ENCODE data around the gene KCNQ1OT1. TPM values are rescaled to one million over a fixed set of nuclear protein-coding genes. Genes with fewer than 3 reads are reported as not detected.

The KCNQ1OT1 gene
- total and polyA plus RNA-seq, 2 of the 4 experiments (the other 2 are of a cell fraction) = 0.14 to 2.0 TPM

DNA sequence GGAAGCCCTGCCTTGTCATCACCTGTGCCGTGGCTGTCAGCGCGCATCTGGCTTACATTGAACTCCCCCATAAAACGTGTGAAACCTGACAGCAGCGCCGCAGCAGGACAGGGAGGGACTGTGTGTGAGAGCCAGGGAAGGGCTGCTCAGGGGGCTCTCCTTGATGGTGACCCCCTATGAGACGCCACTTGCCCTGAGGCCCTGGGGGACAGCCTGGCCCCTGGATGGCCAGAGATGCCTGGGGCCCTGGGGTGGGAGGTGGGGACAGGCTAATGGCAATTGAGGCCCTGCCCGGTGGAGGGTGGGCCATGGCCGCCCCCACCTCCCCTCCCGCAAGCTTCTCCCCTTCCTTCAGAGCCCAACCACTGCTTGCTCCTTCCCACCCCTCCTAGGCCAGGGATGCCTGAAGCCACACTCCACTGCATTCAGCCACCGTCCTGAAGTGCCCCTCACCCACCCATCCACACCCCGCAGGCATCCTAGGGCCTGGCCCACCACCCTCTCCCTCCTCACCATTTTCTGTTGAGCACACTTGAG is 35.3 kb upstream of the KCNQ1OT1 start:
- 84% methylated on average over 5 of the region's 12 CpGs; no CpG with 5 or more reads in 1 of the 2 experiments for WGBS, 2 experiments (ENCODE audit: extremely low coverage in 2 of 2, insufficient read length in 1 of 2)
- Histone ChIP-seq H3K4ac (ENCODE audit: low read depth, low read length) (no peak overlapping the region), H2BK15ac (ENCODE audit: low read depth, low read length) (no peak overlapping the region), H3K36me3 (ENCODE audit: control insufficient read depth, insufficient read depth, low read length) (no peaks in the 10 kb centered on the region), H2AK5ac (ENCODE audit: low read depth, low read length) (no peak overlapping the region), H2BK20ac (ENCODE audit: low read depth, low read length) (no peak overlapping the region), H3K4me3 (ENCODE audit: insufficient read depth, low read depth, low read length) (no peak overlapping the region), H3K79me1 (ENCODE audit: low read depth in 1 of 2, low read length in 2 of 2) (no peaks in the 10 kb centered on the region), H4K20me1 (ENCODE audit: insufficient read depth, low read length) (no peaks in the 10 kb centered on the region; the same call in 1 of the 2 replicates), H3K4me2 (ENCODE audit: low read depth, low read length) (no peak overlapping the region), H3K27ac (ENCODE audit: insufficient read depth, low read length) (no peak overlapping the region), H3K9me1 (ENCODE audit: insufficient read depth, low read length) (no peaks in the 10 kb centered on the region), H4K91ac (ENCODE audit: insufficient read depth, low read depth, low read length) (no peak overlapping the region), H2AK9ac (replicated peaks; ENCODE audit: low read depth, low read length, poor library complexity) (no peak overlapping the region), H3K56ac (ENCODE audit: extremely low read depth, insufficient read depth, low read length) (no peak overlapping the region), H3K14ac (replicated peaks; ENCODE audit: low read depth, low read length) (no peak overlapping the region), H4K5ac (ENCODE audit: low read depth, low read length) (no peak overlapping the region), H4K8ac (ENCODE audit: low read depth in 2 of 2, low read length in 2 of 2) (no peak overlapping the region), H3K27me3 (ENCODE audit: control insufficient read depth, insufficient read depth, low read length) (peaks cover 3% of the 10 kb centered on the region; the same call in 1 of the 2 replicates), H3K9me3 (ENCODE audit: control insufficient read depth, insufficient read depth, low read length) (no peaks in the 10 kb centered on the region), H3K23ac (ENCODE audit: low read depth, low read length) (no peak overlapping the region), H3K4me1 (ENCODE audit: control insufficient read depth, insufficient read depth, low read length) (peaks cover 1% of the 10 kb centered on the region; the same call in 1 of the 2 replicates), H2BK120ac (ENCODE audit: low read depth, low read length) (no peak overlapping the region), H3K9ac (ENCODE audit: low read depth, low read length) (no peak overlapping the region), H2AFZ (replicated peaks; ENCODE audit: low read length, poor library complexity) (no peak overlapping the region), H2BK5ac (ENCODE audit: low read depth, low read length, poor library complexity, severe bottlenecking) (no peak overlapping the region), H3K18ac (ENCODE audit: low read depth, low read length) (no peak overlapping the region)
- no TSS peak for BruUV-seq (replicated peaks)
- CTCF ChIA-PET = no interaction called here
- POLR2A ChIA-PET (ENCODE audit: unreplicated experiment) = no interaction called here
- in situ Hi-C loops (cut with MboI; ENCODE audit: low sequenced_read_pairs) (no loop called here), intact Hi-C loops (cut with micrococcal nuclease) (no loop called here), dilution Hi-C loops (cut with HindIII; ENCODE audit: low sequenced_read_pairs, unreplicated experiment) (no loop called here)
- ATAC-seq (ENCODE audit: low read depth) (no peak), DNase-seq (no peak)
- no peak for TF ChIP-seq CTCF (conservative IDR thresholded peaks at IDR 0.05; ENCODE audit: low read depth, low read length)
- TF ChIP-seq BHLHE40 (IDR thresholded peaks at IDR 0.05; ENCODE audit: low read depth, low read length) = no peak
- no peak for TF ChIP-seq ELK1 (IDR thresholded peaks at IDR 0.05; ENCODE audit: borderline replicate concordance, low read depth, low read length)
- no peak for TF ChIP-seq RCOR1 (IDR thresholded peaks at IDR 0.05; ENCODE audit: insufficient replicate concordance, low read length)
- no peak for TF ChIP-seq MXI1 (IDR thresholded peaks at IDR 0.05; ENCODE audit: borderline replicate concordance, low read depth, low read length)
- TF ChIP-seq, protein P1, sequence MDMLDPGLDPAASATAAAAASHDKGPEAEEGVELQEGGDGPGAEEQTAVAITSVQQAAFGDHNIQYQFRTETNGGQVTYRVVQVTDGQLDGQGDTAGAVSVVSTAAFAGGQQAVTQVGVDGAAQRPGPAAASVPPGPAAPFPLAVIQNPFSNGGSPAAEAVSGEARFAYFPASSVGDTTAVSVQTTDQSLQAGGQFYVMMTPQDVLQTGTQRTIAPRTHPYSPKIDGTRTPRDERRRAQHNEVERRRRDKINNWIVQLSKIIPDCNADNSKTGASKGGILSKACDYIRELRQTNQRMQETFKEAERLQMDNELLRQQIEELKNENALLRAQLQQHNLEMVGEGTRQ (IDR thresholded peaks at IDR 0.05; ENCODE audit: low read depth, low read length) = no peak
- TF ChIP-seq FOS (IDR thresholded peaks at IDR 0.05; ENCODE audit: low read depth, low read length) = no peak
- no peak for TF ChIP-seq CHD1 (IDR thresholded peaks at IDR 0.05; ENCODE audit: low read depth, low read length)
- no peak for TF ChIP-seq POLR2A (IDR thresholded peaks at IDR 0.05; ENCODE audit: low read depth, low read length)
- TF ChIP-seq MAZ (IDR thresholded peaks at IDR 0.05; ENCODE audit: borderline replicate concordance, low read depth, low read length) = no peak
- TF ChIP-seq RAD21 (IDR thresholded peaks at IDR 0.05; ENCODE audit: low read length) = no peak
- TF ChIP-seq MAFK (IDR thresholded peaks at IDR 0.05; ENCODE audit: low read depth, low read length) = no peak
- no peak for TF ChIP-seq RFX5 (IDR thresholded peaks at IDR 0.05; ENCODE audit: low read depth, low read length)
